Left ventricle myocardium inferior (tissue), 1 donor: ENCODE results near the gene TBC1D9. TPM values are rescaled to one million over a fixed set of nuclear protein-coding genes. Genes with fewer than 3 reads are reported as not detected.

Experiments used
- DNase-seq: peaks from one replicate; pipeline ENCODE4 v3.0.0-alpha.2; 2020
- H3K27ac ChIP-seq: fragments of 200-600 bp; replicated peaks from 2 replicates; pipeline ENCODE4 v1.8.0; 2021
- H3K27me3 ChIP-seq: fragments of 200-600 bp; 2 replicates; pipeline ENCODE4 v1.8.0; 2021; ENCODE audit warnings: low read depth
- H3K36me3 ChIP-seq: fragments of 200-600 bp; 2 replicates; pipeline ENCODE4 v1.8.0; 2021
- H3K4me1 ChIP-seq: fragments of 200-600 bp; 2 replicates; pipeline ENCODE4 v1.8.0; 2021
- H3K4me3 ChIP-seq: fragments of 200-600 bp; 2 replicates; pipeline ENCODE4 v1.8.0; 2021; ENCODE audit warnings: mild to moderate bottlenecking, moderate library complexity
- H3K9me3 ChIP-seq: fragments of 200-600 bp; replicated peaks from 2 replicates; pipeline ENCODE4 v1.8.0; 2021
- intact Hi-C: fragments of 100-400 bp; cut with micrococcal nuclease; formaldehyde crosslinking; loops from one replicate; pipeline ENCODE4 v1.11.0; 2022
- total RNA-seq: library from RNA; stranded (reverse); fragmentation: NEBNext Ultra II Directional; extraction: Animal tissue kit (Norgen Biotek cat#: 25700); gene quantifications from one replicate; pipeline ENCODE4 v1.2.1, GENCODE V29; 2021
- TF ChIP-seq, protein P1 (sequence below): fragments of 200-600 bp; IDR thresholded peaks from 2 replicates; pipeline ENCODE4 v1.8.0; 2021; ENCODE audit warnings: antibody characterized with exemption, mild to moderate bottlenecking, borderline replicate concordance
- donor health status: DM: no; HTN: yes; CAD: no; lungs with severe emphysema.

TBC1D9 gene
- total RNA-seq, 1 donor from 2014 or later: 11.4 TPM

DNA sequence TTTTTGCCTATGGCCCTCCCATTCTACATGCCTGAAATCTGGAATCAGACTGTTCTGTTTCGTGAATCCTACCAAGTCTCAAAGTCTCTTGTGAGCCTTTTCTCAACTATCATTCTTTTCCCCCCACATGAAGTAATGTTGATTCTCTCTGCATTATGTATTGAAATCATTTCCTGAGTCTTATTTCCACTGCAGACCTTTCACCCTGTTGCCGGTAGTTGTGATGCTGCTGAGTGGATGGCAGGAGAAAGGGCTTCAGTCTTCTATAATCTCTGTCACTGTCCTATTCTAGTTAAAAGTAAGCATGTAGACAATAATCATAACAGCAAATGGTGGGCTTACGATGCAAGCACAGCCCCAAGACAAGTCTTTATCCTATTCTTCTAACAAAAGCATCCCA is 75.0 kb downstream of the TBC1D9 start:
- H3K36me3 ChIP-seq: peaks cover 58% of the 10 kb centered on the region

DNA sequence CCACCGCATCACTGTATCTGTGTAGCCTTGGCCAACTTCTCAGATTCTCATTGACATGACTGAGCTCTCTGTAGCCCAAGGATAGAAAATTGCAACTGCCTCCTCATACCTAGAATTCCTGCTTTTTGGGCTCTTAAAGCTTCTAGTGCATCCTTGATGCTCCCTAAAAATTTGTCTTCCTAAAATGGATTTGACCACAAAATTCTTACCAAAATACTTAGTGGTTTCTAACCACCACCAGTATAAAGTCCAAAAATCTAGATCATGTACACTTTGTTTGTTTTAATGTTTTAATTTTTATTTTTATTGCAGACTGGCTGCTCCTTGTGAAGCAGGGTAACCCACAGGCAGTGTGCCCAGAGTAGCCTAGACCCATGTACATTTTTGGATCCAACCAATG is 75.5 kb downstream of the TBC1D9 start:
- no peak overlapping the region for H3K27ac ChIP-seq
- peaks cover 4% of the 10 kb centered on the region for H3K4me1 ChIP-seq
- no peaks in the 10 kb centered on the region for H3K27me3 ChIP-seq
- no peaks in the 10 kb centered on the region for H3K9me3 ChIP-seq
- H3K36me3 ChIP-seq: peaks cover 60% of the 10 kb centered on the region
- TF ChIP-seq, protein P1, sequence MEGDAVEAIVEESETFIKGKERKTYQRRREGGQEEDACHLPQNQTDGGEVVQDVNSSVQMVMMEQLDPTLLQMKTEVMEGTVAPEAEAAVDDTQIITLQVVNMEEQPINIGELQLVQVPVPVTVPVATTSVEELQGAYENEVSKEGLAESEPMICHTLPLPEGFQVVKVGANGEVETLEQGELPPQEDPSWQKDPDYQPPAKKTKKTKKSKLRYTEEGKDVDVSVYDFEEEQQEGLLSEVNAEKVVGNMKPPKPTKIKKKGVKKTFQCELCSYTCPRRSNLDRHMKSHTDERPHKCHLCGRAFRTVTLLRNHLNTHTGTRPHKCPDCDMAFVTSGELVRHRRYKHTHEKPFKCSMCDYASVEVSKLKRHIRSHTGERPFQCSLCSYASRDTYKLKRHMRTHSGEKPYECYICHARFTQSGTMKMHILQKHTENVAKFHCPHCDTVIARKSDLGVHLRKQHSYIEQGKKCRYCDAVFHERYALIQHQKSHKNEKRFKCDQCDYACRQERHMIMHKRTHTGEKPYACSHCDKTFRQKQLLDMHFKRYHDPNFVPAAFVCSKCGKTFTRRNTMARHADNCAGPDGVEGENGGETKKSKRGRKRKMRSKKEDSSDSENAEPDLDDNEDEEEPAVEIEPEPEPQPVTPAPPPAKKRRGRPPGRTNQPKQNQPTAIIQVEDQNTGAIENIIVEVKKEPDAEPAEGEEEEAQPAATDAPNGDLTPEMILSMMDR: no peak
- H3K4me3 ChIP-seq: no peak overlapping the region
- no peak for DNase-seq
- intact Hi-C loops: no loop called here

More for the DNA sequence above, 75.0 kb downstream of the TBC1D9 start:
- TF ChIP-seq, protein P1: no peak
- no peak overlapping the region for H3K27ac ChIP-seq
- H3K4me1 ChIP-seq: peaks cover 4% of the 10 kb centered on the region
- DNase-seq: no peak
- no peaks in the 10 kb centered on the region for H3K27me3 ChIP-seq
- intact Hi-C loops: no loop called here
- H3K9me3 ChIP-seq: no peaks in the 10 kb centered on the region
- H3K4me3 ChIP-seq: no peak overlapping the region

DNA sequence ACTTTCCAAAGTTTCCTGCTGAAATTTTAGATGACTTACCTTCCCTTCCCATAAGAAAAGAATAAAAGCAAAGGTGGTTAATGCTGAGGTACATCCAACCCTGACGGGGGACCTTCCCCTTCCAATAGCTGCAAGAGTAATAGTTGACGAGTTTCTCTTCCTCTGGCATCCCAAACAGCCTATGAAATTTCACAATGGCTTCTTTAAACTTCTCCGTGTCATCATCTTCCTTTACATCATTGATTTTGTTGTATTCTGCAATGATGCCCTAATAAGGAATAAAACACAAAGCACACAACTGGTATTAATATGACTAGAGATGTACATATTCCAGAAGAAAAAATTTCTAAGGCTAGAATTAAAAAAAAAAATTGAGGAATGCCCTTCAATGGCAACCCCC is 76.6 kb downstream of the TBC1D9 start:
- no peak overlapping the region for H3K27ac ChIP-seq
- H3K36me3 ChIP-seq: peaks cover 49% of the 10 kb centered on the region
- intact Hi-C loops: no loop called here
- peaks cover 4% of the 10 kb centered on the region for H3K4me1 ChIP-seq
- no peak for DNase-seq
- TF ChIP-seq, protein P1: no peak
- H3K9me3 ChIP-seq: no peaks in the 10 kb centered on the region
- H3K27me3 ChIP-seq: no peaks in the 10 kb centered on the region
- H3K4me3 ChIP-seq: no peak overlapping the region

DNA sequence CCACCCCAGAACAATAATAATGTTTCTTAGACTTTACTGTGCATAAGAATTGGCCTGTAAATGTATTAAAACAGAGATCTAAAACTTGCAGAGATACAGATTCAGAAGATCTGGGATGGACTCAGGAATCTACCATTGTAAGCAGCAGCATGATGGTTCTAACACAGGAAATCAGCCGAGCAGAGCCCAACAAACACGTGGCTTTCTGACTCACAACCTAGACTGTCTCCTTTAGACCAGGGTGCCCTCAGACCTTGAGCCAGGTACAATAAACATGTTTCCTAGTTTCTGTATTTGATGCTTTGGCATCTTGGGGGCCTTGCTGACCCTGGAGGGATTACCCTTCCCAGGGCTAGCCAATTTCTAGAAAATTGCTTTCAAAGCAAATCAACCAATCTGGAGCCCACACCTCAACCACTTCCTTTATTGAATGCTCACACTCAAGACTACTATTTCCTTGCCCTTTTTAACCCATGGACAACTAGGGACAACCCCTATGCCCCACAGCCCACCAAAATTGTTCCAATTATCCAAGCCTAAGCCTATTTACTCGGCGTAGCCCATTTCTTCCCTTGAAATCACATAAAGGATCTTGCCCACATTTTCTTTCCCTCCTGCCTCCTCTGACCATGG is 80.5 kb downstream of the TBC1D9 start:
- Histone ChIP-seq H3K4me1 (no peaks in the 10 kb centered on the region), H3K36me3 (peaks cover 41% of the 10 kb centered on the region), H3K9me3 (no peaks in the 10 kb centered on the region), H3K27ac (no peak overlapping the region), H3K4me3 (no peak overlapping the region), H3K27me3 (no peaks in the 10 kb centered on the region)
- DNase-seq: no peak
- intact Hi-C loops: no loop called here
- TF ChIP-seq, protein P1: no peak

DNA sequence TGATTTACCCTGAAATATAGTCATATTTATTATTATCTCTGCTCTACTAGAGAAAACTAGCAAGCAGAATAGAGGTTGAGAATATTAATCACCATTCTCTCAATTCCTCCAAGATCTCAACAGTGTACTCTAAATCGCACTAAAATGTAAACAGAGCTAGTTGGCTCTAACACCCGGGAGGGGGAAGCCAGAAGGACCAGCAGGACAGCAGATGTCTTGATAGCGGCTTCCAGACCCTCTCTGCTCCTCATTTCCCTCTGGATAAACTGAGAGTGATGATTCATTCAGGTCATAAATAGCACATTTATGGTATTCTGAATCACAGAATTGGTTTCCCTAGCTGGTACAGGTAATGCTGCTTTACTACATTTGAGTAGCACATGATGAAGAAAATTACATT is 82.5 kb downstream of the TBC1D9 start:
- no peaks in the 10 kb centered on the region for H3K27me3 ChIP-seq
- TF ChIP-seq, protein P1: no peak
- no peaks in the 10 kb centered on the region for H3K9me3 ChIP-seq
- H3K4me1 ChIP-seq: no peaks in the 10 kb centered on the region
- intact Hi-C loops: no loop called here
- H3K4me3 ChIP-seq: no peak overlapping the region
- no peak overlapping the region for H3K27ac ChIP-seq
- no peak for DNase-seq
- peaks cover 51% of the 10 kb centered on the region for H3K36me3 ChIP-seq
